Naive B cell (primary cell): Measurements from ENCODE around the gene IFT52. TPM values are rescaled to one million over a fixed set of nuclear protein-coding genes. Genes with fewer than 3 reads are reported as not detected.
A peak's percentile ranks its signal among the peaks of the same experiment; 100 is the strongest.

ENCODE experiments used
- ATAC-seq, 2 donors: fragments of 150-1000 bp; cut with Tn5 transposase; 2 replicates each; pipeline ENCODE4 v1.10.0; 2021; ENCODE audit warnings: low read depth in 2 of 2, mild to moderate bottlenecking in 2 of 2, moderate library complexity in 2 of 2
- DNase-seq: peaks from one replicate; pipeline ENCODE4 v3.0.0; 2022
- H3K27ac Mint-ChIP-seq, 6 donors: one replicate each; pipeline ENCODE4 v1.8.0; 2020 to 2022; ENCODE audit warnings: mild to moderate bottlenecking in 6 of 6, mixed read lengths in 6 of 6, moderate library complexity in 5 of 6, inconsistent platforms in 2 of 6
- H3K27me3 Mint-ChIP-seq, 3 donors: one replicate each; pipeline ENCODE4 v1.8.0; 2021 to 2022; ENCODE audit warnings: mixed read lengths in 3 of 3, mild to moderate bottlenecking in 1 of 3
- H3K36me3 Mint-ChIP-seq, 2 donors: one replicate each; pipeline ENCODE4 v1.8.0; 2020 to 2022; ENCODE audit warnings: mixed read lengths in 2 of 2, inconsistent platforms in 1 of 2, mild to moderate bottlenecking in 1 of 2
- H3K4me1 Mint-ChIP-seq, 3 donors: one replicate each; pipeline ENCODE4 v1.8.0; 2020 to 2022; ENCODE audit warnings: mixed read lengths in 3 of 3, inconsistent platforms in 1 of 3, mild to moderate bottlenecking in 1 of 3, moderate library complexity in 1 of 3
- H3K4me3 Mint-ChIP-seq, 8 donors: one replicate each; pipeline ENCODE4 v1.8.0; 2020 to 2022; ENCODE audit warnings: mild to moderate bottlenecking in 8 of 8, mixed read lengths in 8 of 8, moderate library complexity in 8 of 8, inconsistent platforms in 2 of 8
- H3K9me3 Mint-ChIP-seq, 7 donors: one replicate each; pipeline ENCODE4 v1.8.0; 2020 to 2022; ENCODE audit warnings: mixed read lengths in 7 of 7, mild to moderate bottlenecking in 5 of 7, inconsistent platforms in 2 of 7, moderate library complexity in 1 of 7
- polyA plus RNA-seq, 6 donors: library from polyadenylated mRNA; unstranded; fragments of 300-500 nt; fragmentation: Illumina TruSeq; gene quantifications; one replicate each; pipeline ENCODE4 v1.2.3, GENCODE V29; 2021; ENCODE audit warnings: low read depth in 6 of 6

The IFT52 gene
- polyA plus RNA-seq: 10 to 100 TPM; 28.8 to 38.0 (median 32.0) TPM

GRCh38 chr20:43590392-43591303 lies at the start of gene IFT52:
TSS of gene IFT52 (plus strand) at chr20:43590937. CDS start at chr20:43594699, 3,762 bp downstream.
- Mint-ChIP-seq H3K27ac (peak within 1 kb of the TSS; percentile 93 to 99 (median 98)), H3K4me1 (peaks cover 13 to 26% (median 20%) of the 10 kb centered on the region in 3 donors), H3K4me3 (peak within 1 kb of the TSS; percentile 88 to 98 (median 96)), H3K27me3 (peaks cover 0 to 2% (median 0%) of the 10 kb centered on the region in 3 donors), H3K36me3 (peaks cover 0 to 5% of the 10 kb centered on the region in 2 donors), H3K9me3 (no peaks in the 10 kb centered on the region)
- ATAC-seq (peak; percentile 96 to 97), DNase-seq (peak; percentile 88)

- ATAC-seq (no peak), DNase-seq (no peak)
- Mint-ChIP-seq H3K4me3 (no peak overlapping the region), H3K4me1 (peaks cover 0 to 6% (median 0%) of the 10 kb centered on the region in 3 donors), H3K27me3 (peaks cover 0 to 6% (median 0%) of the 10 kb centered on the region in 3 donors), H3K27ac (no peak overlapping the region), H3K36me3 (no peaks in the 10 kb centered on the region), H3K9me3 (no peaks in the 10 kb centered on the region)
These were observed 49.5 kb upstream of the IFT52 start for GRCh38 chr20:43541214-43541613.

GRCh38 chr20:43542161-43542560 lies 48.6 kb upstream of the IFT52 start:
- Mint-ChIP-seq H3K4me1 (peaks cover 0 to 6% (median 0%) of the 10 kb centered on the region in 3 donors), H3K9me3 (peaks cover 0 to under 1% (median 0%) of the 10 kb centered on the region in 7 donors), H3K4me3 (no peak overlapping the region), H3K27me3 (peaks cover 0 to 6% (median 0%) of the 10 kb centered on the region in 3 donors), H3K27ac (no peak overlapping the region), H3K36me3 (peaks cover 2 to 6% of the 10 kb centered on the region in 2 donors)
- ATAC-seq (no peak), DNase-seq (no peak)

- peaks cover 5 to 6% (median 5%) of the 10 kb centered on the region in 3 donors for H3K27me3 Mint-ChIP-seq
- peaks cover 0 to 6% (median 5%) of the 10 kb centered on the region in 7 donors for H3K9me3 Mint-ChIP-seq
- no peak overlapping the region for H3K4me3 Mint-ChIP-seq
- peaks cover 6 to 7% of the 10 kb centered on the region in 2 donors for H3K36me3 Mint-ChIP-seq
- no peak for DNase-seq
- no peak for ATAC-seq
- H3K27ac Mint-ChIP-seq: peak overlapping the region in 2 of 6 donors; percentile 0 to 37
- peaks cover 0 to 6% (median 0%) of the 10 kb centered on the region in 3 donors for H3K4me1 Mint-ChIP-seq
These were observed 48.1 kb upstream of the IFT52 start for GRCh38 chr20:43542674-43543073.

- ATAC-seq (no peak), DNase-seq (no peak)
- peaks cover 0 to 2% (median 0%) of the 10 kb centered on the region in 3 donors for H3K4me1 Mint-ChIP-seq
- peaks cover 0 to 7% (median 5%) of the 10 kb centered on the region in 7 donors for H3K9me3 Mint-ChIP-seq
- no peak overlapping the region for H3K4me3 Mint-ChIP-seq
- peaks cover 6 to 11% of the 10 kb centered on the region in 2 donors for H3K36me3 Mint-ChIP-seq
- H3K27ac Mint-ChIP-seq: peak overlapping the region in 1 of 6 donors; percentile 8
- H3K27me3 Mint-ChIP-seq: peaks cover 5 to 7% (median 6%) of the 10 kb centered on the region in 3 donors
These were observed 47.6 kb upstream of the IFT52 start for GRCh38 chr20:43543138-43543537.

- Mint-ChIP-seq H3K4me1 (no peaks in the 10 kb centered on the region), H3K27me3 (peaks cover 5 to 13% (median 7%) of the 10 kb centered on the region in 3 donors), H3K4me3 (no peak overlapping the region), H3K9me3 (peaks cover 0 to 7% (median 5%) of the 10 kb centered on the region in 7 donors), H3K27ac (peak overlapping the region in 1 of 6 donors; percentile 21), H3K36me3 (peaks cover 6 to 19% of the 10 kb centered on the region in 2 donors)
- no peak for DNase-seq
- ATAC-seq: no peak
These were observed 46.2 kb upstream of the IFT52 start for GRCh38 chr20:43544501-43544900.

- no peak overlapping the region for H3K27ac Mint-ChIP-seq
- ATAC-seq (no peak), DNase-seq (no peak)
- H3K27me3 Mint-ChIP-seq: peaks cover 5 to 13% (median 7%) of the 10 kb centered on the region in 3 donors
- peaks cover 6 to 19% of the 10 kb centered on the region in 2 donors for H3K36me3 Mint-ChIP-seq
- H3K9me3 Mint-ChIP-seq: peaks cover 0 to 7% (median 5%) of the 10 kb centered on the region in 7 donors
- H3K4me3 Mint-ChIP-seq: no peak overlapping the region
- no peaks in the 10 kb centered on the region for H3K4me1 Mint-ChIP-seq
These were observed 44.7 kb upstream of the IFT52 start for GRCh38 chr20:43545837-43546578.

GRCh38 chr20:43548273-43548880 lies 42.4 kb upstream of the IFT52 start:
- no peak for ATAC-seq
- H3K27me3 Mint-ChIP-seq: peaks cover 5 to 13% (median 7%) of the 10 kb centered on the region in 3 donors
- DNase-seq: no peak
- peak overlapping the region in 1 of 6 donors; percentile 73 for H3K27ac Mint-ChIP-seq
- peaks cover 6 to 19% of the 10 kb centered on the region in 2 donors for H3K36me3 Mint-ChIP-seq
- no peaks in the 10 kb centered on the region for H3K4me1 Mint-ChIP-seq
- peaks cover 0 to 7% (median 5%) of the 10 kb centered on the region in 7 donors for H3K9me3 Mint-ChIP-seq
- H3K4me3 Mint-ChIP-seq: no peak overlapping the region

GRCh38 chr20:43549416-43550065 lies 41.2 kb upstream of the IFT52 start:
- no peak for ATAC-seq
- Mint-ChIP-seq H3K36me3 (peaks cover 6 to 19% of the 10 kb centered on the region in 2 donors), H3K27me3 (peaks cover 5 to 7% (median 7%) of the 10 kb centered on the region in 3 donors), H3K9me3 (peaks cover 0 to 7% (median 5%) of the 10 kb centered on the region in 7 donors), H3K27ac (peak overlapping the region in 1 of 6 donors; percentile 61), H3K4me1 (no peaks in the 10 kb centered on the region), H3K4me3 (no peak overlapping the region)
- DNase-seq: no peak

GRCh38 chr20:43550456-43550855 lies 40.3 kb upstream of the IFT52 start:
- H3K9me3 Mint-ChIP-seq: peaks cover 0 to 7% (median 5%) of the 10 kb centered on the region in 7 donors
- peaks cover 6 to 19% of the 10 kb centered on the region in 2 donors for H3K36me3 Mint-ChIP-seq
- ATAC-seq (no peak), DNase-seq (no peak)
- no peak overlapping the region for H3K27ac Mint-ChIP-seq
- no peaks in the 10 kb centered on the region for H3K4me1 Mint-ChIP-seq
- no peak overlapping the region for H3K4me3 Mint-ChIP-seq
- peaks cover 5 to 7% (median 7%) of the 10 kb centered on the region in 3 donors for H3K27me3 Mint-ChIP-seq

- ATAC-seq: no peak
- H3K36me3 Mint-ChIP-seq: no peaks in the 10 kb centered on the region
- no peaks in the 10 kb centered on the region for H3K9me3 Mint-ChIP-seq
- H3K4me3 Mint-ChIP-seq: no peak overlapping the region
- no peaks in the 10 kb centered on the region for H3K4me1 Mint-ChIP-seq
- no peaks in the 10 kb centered on the region for H3K27me3 Mint-ChIP-seq
- H3K27ac Mint-ChIP-seq: no peak overlapping the region
- DNase-seq: no peak
These were observed 36.4 kb upstream of the IFT52 start for GRCh38 chr20:43554369-43554768.

- H3K27ac Mint-ChIP-seq: peak within 1 kb of the TSS in 2 of 6 donors; percentile 9 to 68
- H3K4me3 Mint-ChIP-seq: no peak within 1 kb of the TSS
- H3K27me3 Mint-ChIP-seq: no peaks in the 10 kb centered on the region
- no peaks in the 10 kb centered on the region for H3K9me3 Mint-ChIP-seq
- no peak for DNase-seq
- ATAC-seq: no peak
- H3K4me1 Mint-ChIP-seq: no peaks in the 10 kb centered on the region
- H3K36me3 Mint-ChIP-seq: no peaks in the 10 kb centered on the region
These were observed 32.2 kb upstream of the IFT52 start, which contains the start of gene SGK2 for GRCh38 chr20:43558412-43559146. TSS of gene SGK2 (plus strand) at chr20:43559027. CDS start at chr20:43566496, 7,469 bp downstream.
